H9 (cell line): Measurements from ENCODE around the gene ERC1. TPM values are rescaled to one million over a fixed set of nuclear protein-coding genes. Genes with fewer than 3 reads are reported as not detected.

Source experiments
- DNase-seq: peaks from one replicate; pipeline ENCODE4 v3.0.0-alpha.2; 2017
- H2AFZ ChIP-seq: one replicate; pipeline ENCODE4 v1.6.1; 2013; ENCODE audit warnings: mild to moderate bottlenecking, low read length, control low read depth, moderate library complexity
- H2AK5ac ChIP-seq: 2 replicates; pipeline ENCODE4 v1.6.1; 2013; ENCODE audit warnings: low read length, control low read depth, mixed read lengths; ENCODE audit not compliant: insufficient read length
- H2BK120ac ChIP-seq: one replicate; pipeline ENCODE4 v1.6.1; 2013; ENCODE audit warnings: low read depth, mild to moderate bottlenecking, low read length, control low read depth, inconsistent platforms; ENCODE audit not compliant: poor library complexity, severe bottlenecking
- H2BK12ac ChIP-seq: 2 replicates; pipeline ENCODE4 v1.6.1; 2013; ENCODE audit warnings: low read length, control low read depth, mixed read lengths, low read depth; ENCODE audit not compliant: insufficient read length
- H2BK15ac ChIP-seq: 2 replicates; pipeline ENCODE4 v1.6.1; 2013; ENCODE audit warnings: low read depth, low read length, control low read depth
- H2BK20ac ChIP-seq: one replicate; pipeline ENCODE4 v1.6.1; 2013; ENCODE audit warnings: low read depth, mild to moderate bottlenecking, low read length, control low read depth, inconsistent platforms; ENCODE audit not compliant: poor library complexity, severe bottlenecking
- H2BK5ac ChIP-seq: 2 replicates; pipeline ENCODE4 v1.6.1; 2013; ENCODE audit warnings: low read length, control low read depth, mixed read lengths; ENCODE audit not compliant: insufficient read length
- H3K14ac ChIP-seq: 2 replicates; pipeline ENCODE4 v1.6.1; 2013; ENCODE audit warnings: low read length, control low read depth; ENCODE audit not compliant: insufficient read depth
- H3K18ac ChIP-seq: 2 replicates; pipeline ENCODE4 v1.6.1; 2013; ENCODE audit warnings: low read depth, mild to moderate bottlenecking, mixed read lengths, low read length, control low read depth; ENCODE audit not compliant: insufficient read length
- H3K23ac ChIP-seq: 2 replicates; pipeline ENCODE4 v1.6.1; 2013; ENCODE audit warnings: low read length, control low read depth, mixed read lengths, low read depth; ENCODE audit not compliant: insufficient read length
- H3K23me2 ChIP-seq: 2 replicates; pipeline ENCODE4 v1.6.1; 2013; ENCODE audit warnings: low read depth, mild to moderate bottlenecking, mixed read lengths, low read length, control low read depth; ENCODE audit not compliant: insufficient read length, poor library complexity, severe bottlenecking
- H3K27ac ChIP-seq: 2 replicates; pipeline ENCODE4 v1.5.1; 2013; ENCODE audit warnings: low read length, control low read depth, mixed read lengths, low read depth; ENCODE audit not compliant: insufficient read length
- H3K27me3 ChIP-seq: 2 replicates; pipeline ENCODE4 v1.6.1; 2013; ENCODE audit warnings: low read length, control low read depth, inconsistent platforms; ENCODE audit not compliant: insufficient read depth
- H3K4ac ChIP-seq: 2 replicates; pipeline ENCODE4 v1.6.1; 2013; ENCODE audit warnings: low read depth, mild to moderate bottlenecking, control low read depth, inconsistent platforms, low read length, moderate library complexity
- H3K4me1 ChIP-seq: 2 replicates; pipeline ENCODE4 v1.6.1; 2013; ENCODE audit warnings: low read length, control low read depth, inconsistent platforms; ENCODE audit not compliant: insufficient read depth
- H3K4me2 ChIP-seq: 2 replicates; pipeline ENCODE4 v1.6.1; 2013; ENCODE audit warnings: low read length, control low read depth, mixed read lengths; ENCODE audit not compliant: insufficient read length, insufficient read depth
- H3K56ac ChIP-seq: 2 replicates; pipeline ENCODE4 v1.6.1; 2013; ENCODE audit warnings: low read depth, mild to moderate bottlenecking, mixed read lengths, low read length, control low read depth; ENCODE audit not compliant: insufficient read length
- H3K79me1 ChIP-seq: 2 replicates; pipeline ENCODE4 v1.6.1; 2013; ENCODE audit warnings: low read depth, mild to moderate bottlenecking, moderate library complexity, low read length, control low read depth, inconsistent platforms; ENCODE audit not compliant: insufficient read depth, poor library complexity, severe bottlenecking
- H3K79me2 ChIP-seq: 2 replicates; pipeline ENCODE4 v1.6.1; 2013; ENCODE audit warnings: low read length, control low read depth, inconsistent platforms; ENCODE audit not compliant: insufficient read depth
- H3K9ac ChIP-seq: 2 replicates; pipeline ENCODE4 v1.6.1; 2013; ENCODE audit warnings: low read length, control low read depth, mixed read lengths; ENCODE audit not compliant: insufficient read length; ENCODE audit errors: extremely low read depth
- H3K9me3 ChIP-seq: one replicate; pipeline ENCODE4 v1.6.1; 2013; ENCODE audit warnings: low read depth, low read length, inconsistent platforms; ENCODE audit not compliant: control insufficient read depth
- H3T11ph ChIP-seq: one replicate; pipeline ENCODE4 v1.6.1; 2013; ENCODE audit warnings: mild to moderate bottlenecking, low read length, control low read depth, inconsistent platforms
- H4K20me1 ChIP-seq: one replicate; pipeline ENCODE4 v1.6.1; 2013; ENCODE audit not compliant: control insufficient read depth, insufficient read length, insufficient read depth
- H4K5ac ChIP-seq: 2 replicates; pipeline ENCODE4 v1.6.1; 2013; ENCODE audit warnings: low read depth, mild to moderate bottlenecking, mixed read lengths, low read length, control low read depth; ENCODE audit not compliant: insufficient read length
- H4K8ac ChIP-seq: replicated peaks from 2 replicates; pipeline ENCODE4 v1.6.1; 2013; ENCODE audit warnings: low read length, control low read depth, mixed read lengths, low read depth; ENCODE audit not compliant: insufficient read length
- H4K91ac ChIP-seq: 2 replicates; pipeline ENCODE4 v1.6.1; 2013; ENCODE audit warnings: low read depth, mild to moderate bottlenecking, moderate library complexity, mixed read lengths, low read length, control low read depth; ENCODE audit not compliant: insufficient read length
- H3K27ac Mint-ChIP-seq, 3 experiments: 2 replicates in 2 of 3; 3 replicates in 1 of 3; pipeline ENCODE4 v1.8.0; 2020 to 2021; ENCODE audit warnings: mixed read lengths in 3 of 3, mild to moderate bottlenecking in 1 of 3, moderate library complexity in 1 of 3
- H3K27me3 Mint-ChIP-seq: 2 replicates; pipeline ENCODE4 v1.8.0; 2021; ENCODE audit warnings: low read depth, mild to moderate bottlenecking, moderate library complexity, mixed read lengths
- H3K36me3 Mint-ChIP-seq, 3 experiments: 2 replicates in 2 of 3; 3 replicates in 1 of 3; pipeline ENCODE4 v1.8.0; 2020 to 2021; ENCODE audit warnings: low read depth in 3 of 3, mixed read lengths in 3 of 3; ENCODE audit not compliant: insufficient read depth in 1 of 3
- H3K4me1 Mint-ChIP-seq, 2 experiments: 2 replicates each; pipeline ENCODE4 v1.8.0; 2020; ENCODE audit warnings: mixed read lengths in 2 of 2
- H3K4me3 Mint-ChIP-seq, 2 experiments: 2 replicates in 1 of 2; 3 replicates in 1 of 2; pipeline ENCODE4 v1.8.0; 2020 to 2021; ENCODE audit warnings: mild to moderate bottlenecking in 2 of 2, mixed read lengths in 2 of 2, moderate library complexity in 1 of 2
- H3K9me3 Mint-ChIP-seq, 2 experiments: 2 replicates in 1 of 2; 3 replicates in 1 of 2; pipeline ENCODE4 v1.8.0; 2020; ENCODE audit warnings: mild to moderate bottlenecking in 2 of 2, mixed read lengths in 2 of 2, moderate library complexity in 1 of 2
- total RNA-seq: library from RNA; stranded (reverse); gene quantifications from 2 replicates; pipeline ENCODE4 v1.2.1, GENCODE V29; 2021
- TF ChIP-seq, protein P1 (sequence below): fragments of 200-600 bp; sonication (generic); conservative IDR thresholded peaks from 3 replicates; pipeline ENCODE4 v1.8.0; 2021; ENCODE audit warnings: antibody characterized with exemption, mild to moderate bottlenecking

Gene ERC1
- total RNA-seq, 1 experiment from 2014 or later, result 51.2 TPM

DNA sequence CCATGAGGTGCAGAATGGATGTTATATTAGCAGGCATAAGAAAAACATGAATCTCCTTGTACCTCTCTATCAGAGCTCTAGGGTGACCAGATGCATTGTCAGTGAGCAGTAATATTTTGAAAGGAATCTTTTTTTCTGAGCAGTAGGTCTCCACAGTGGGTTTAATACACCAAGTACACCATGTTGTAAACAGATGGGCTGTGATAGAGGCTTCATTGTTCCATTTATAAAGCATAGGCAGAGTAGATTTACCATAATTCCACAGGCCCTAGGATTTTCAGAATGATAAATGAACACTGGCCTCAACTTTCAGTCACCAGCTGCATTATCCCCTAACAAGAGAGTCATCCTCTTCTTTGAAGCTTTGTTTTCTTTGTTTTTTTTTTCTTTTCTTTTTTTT lies 185.2 kb downstream of the ERC1 start:
- Histone ChIP-seq H3K9me3 (no peaks in the 10 kb centered on the region), H4K20me1 (no peaks in the 10 kb centered on the region), H4K5ac (no peak overlapping the region), H2BK12ac (no peak overlapping the region), H2AK5ac (no peak overlapping the region), H4K8ac (no peak overlapping the region), H3K14ac (no peak overlapping the region), H3K18ac (no peak overlapping the region), H2BK120ac (no peak overlapping the region), H2BK20ac (no peak overlapping the region), H3K4ac (no peak overlapping the region), H3K27me3 (no peaks in the 10 kb centered on the region), H3K27ac (no peak overlapping the region), H2BK5ac (no peak overlapping the region), H3K23me2 (no peaks in the 10 kb centered on the region), H3K79me2 (no peaks in the 10 kb centered on the region), H3K79me1 (no peaks in the 10 kb centered on the region), H3K56ac (no peak overlapping the region), H3K4me1 (no peaks in the 10 kb centered on the region; the same call in 1 of the 2 replicates), H3K4me2 (no peak overlapping the region), H3K23ac (no peak overlapping the region), H3K9ac (no peak overlapping the region), H4K91ac (no peak overlapping the region), H2BK15ac (no peak overlapping the region), H3T11ph (no peak overlapping the region), H2AFZ (no peak overlapping the region)
- Mint-ChIP-seq H3K9me3 (no peaks in the 10 kb centered on the region; a peak in 1 of 5 replicates), H3K27me3 (no peaks in the 10 kb centered on the region), H3K27ac (no peak overlapping the region), H3K4me3 (no peak overlapping the region), H3K4me1 (peaks cover 3 to 4% of the 10 kb centered on the region in 2 experiments; a peak in 2 of 4 replicates), H3K36me3 (peaks cover 4 to 8% (median 7%) of the 10 kb centered on the region in 3 experiments; a peak in 6 of 7 replicates)
- no peak for DNase-seq
- TF ChIP-seq, protein P1, sequence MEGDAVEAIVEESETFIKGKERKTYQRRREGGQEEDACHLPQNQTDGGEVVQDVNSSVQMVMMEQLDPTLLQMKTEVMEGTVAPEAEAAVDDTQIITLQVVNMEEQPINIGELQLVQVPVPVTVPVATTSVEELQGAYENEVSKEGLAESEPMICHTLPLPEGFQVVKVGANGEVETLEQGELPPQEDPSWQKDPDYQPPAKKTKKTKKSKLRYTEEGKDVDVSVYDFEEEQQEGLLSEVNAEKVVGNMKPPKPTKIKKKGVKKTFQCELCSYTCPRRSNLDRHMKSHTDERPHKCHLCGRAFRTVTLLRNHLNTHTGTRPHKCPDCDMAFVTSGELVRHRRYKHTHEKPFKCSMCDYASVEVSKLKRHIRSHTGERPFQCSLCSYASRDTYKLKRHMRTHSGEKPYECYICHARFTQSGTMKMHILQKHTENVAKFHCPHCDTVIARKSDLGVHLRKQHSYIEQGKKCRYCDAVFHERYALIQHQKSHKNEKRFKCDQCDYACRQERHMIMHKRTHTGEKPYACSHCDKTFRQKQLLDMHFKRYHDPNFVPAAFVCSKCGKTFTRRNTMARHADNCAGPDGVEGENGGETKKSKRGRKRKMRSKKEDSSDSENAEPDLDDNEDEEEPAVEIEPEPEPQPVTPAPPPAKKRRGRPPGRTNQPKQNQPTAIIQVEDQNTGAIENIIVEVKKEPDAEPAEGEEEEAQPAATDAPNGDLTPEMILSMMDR, result no peak
